H9 (cell line): ENCODE results near the gene MEIS2. TPM values are rescaled to one million over a fixed set of nuclear protein-coding genes. Genes with fewer than 3 reads are reported as not detected.

Source experiments
- DNase-seq: peaks from one replicate; pipeline ENCODE4 v3.0.0-alpha.2; 2017
- H2AFZ ChIP-seq: one replicate; pipeline ENCODE4 v1.6.1; 2013; ENCODE audit warnings: mild to moderate bottlenecking, low read length, control low read depth, moderate library complexity
- H2AK5ac ChIP-seq: 2 replicates; pipeline ENCODE4 v1.6.1; 2013; ENCODE audit warnings: low read length, control low read depth, mixed read lengths; ENCODE audit not compliant: insufficient read length
- H2BK120ac ChIP-seq: one replicate; pipeline ENCODE4 v1.6.1; 2013; ENCODE audit warnings: low read depth, mild to moderate bottlenecking, low read length, control low read depth, inconsistent platforms; ENCODE audit not compliant: poor library complexity, severe bottlenecking
- H2BK12ac ChIP-seq: 2 replicates; pipeline ENCODE4 v1.6.1; 2013; ENCODE audit warnings: low read length, control low read depth, mixed read lengths, low read depth; ENCODE audit not compliant: insufficient read length
- H2BK15ac ChIP-seq: 2 replicates; pipeline ENCODE4 v1.6.1; 2013; ENCODE audit warnings: low read depth, low read length, control low read depth
- H2BK20ac ChIP-seq: one replicate; pipeline ENCODE4 v1.6.1; 2013; ENCODE audit warnings: low read depth, mild to moderate bottlenecking, low read length, control low read depth, inconsistent platforms; ENCODE audit not compliant: poor library complexity, severe bottlenecking
- H2BK5ac ChIP-seq: 2 replicates; pipeline ENCODE4 v1.6.1; 2013; ENCODE audit warnings: low read length, control low read depth, mixed read lengths; ENCODE audit not compliant: insufficient read length
- H3K14ac ChIP-seq: 2 replicates; pipeline ENCODE4 v1.6.1; 2013; ENCODE audit warnings: low read length, control low read depth; ENCODE audit not compliant: insufficient read depth
- H3K18ac ChIP-seq: 2 replicates; pipeline ENCODE4 v1.6.1; 2013; ENCODE audit warnings: low read depth, mild to moderate bottlenecking, mixed read lengths, low read length, control low read depth; ENCODE audit not compliant: insufficient read length
- H3K23ac ChIP-seq: 2 replicates; pipeline ENCODE4 v1.6.1; 2013; ENCODE audit warnings: low read length, control low read depth, mixed read lengths, low read depth; ENCODE audit not compliant: insufficient read length
- H3K23me2 ChIP-seq: 2 replicates; pipeline ENCODE4 v1.6.1; 2013; ENCODE audit warnings: low read depth, mild to moderate bottlenecking, mixed read lengths, low read length, control low read depth; ENCODE audit not compliant: insufficient read length, poor library complexity, severe bottlenecking
- H3K27ac ChIP-seq: 2 replicates; pipeline ENCODE4 v1.5.1; 2013; ENCODE audit warnings: low read length, control low read depth, mixed read lengths, low read depth; ENCODE audit not compliant: insufficient read length
- H3K27me3 ChIP-seq: 2 replicates; pipeline ENCODE4 v1.6.1; 2013; ENCODE audit warnings: low read length, control low read depth, inconsistent platforms; ENCODE audit not compliant: insufficient read depth
- H3K4ac ChIP-seq: 2 replicates; pipeline ENCODE4 v1.6.1; 2013; ENCODE audit warnings: low read depth, mild to moderate bottlenecking, control low read depth, inconsistent platforms, low read length, moderate library complexity
- H3K4me1 ChIP-seq: 2 replicates; pipeline ENCODE4 v1.6.1; 2013; ENCODE audit warnings: low read length, control low read depth, inconsistent platforms; ENCODE audit not compliant: insufficient read depth
- H3K4me2 ChIP-seq: 2 replicates; pipeline ENCODE4 v1.6.1; 2013; ENCODE audit warnings: low read length, control low read depth, mixed read lengths; ENCODE audit not compliant: insufficient read length, insufficient read depth
- H3K56ac ChIP-seq: 2 replicates; pipeline ENCODE4 v1.6.1; 2013; ENCODE audit warnings: low read depth, mild to moderate bottlenecking, mixed read lengths, low read length, control low read depth; ENCODE audit not compliant: insufficient read length
- H3K79me1 ChIP-seq: 2 replicates; pipeline ENCODE4 v1.6.1; 2013; ENCODE audit warnings: low read depth, mild to moderate bottlenecking, moderate library complexity, low read length, control low read depth, inconsistent platforms; ENCODE audit not compliant: insufficient read depth, poor library complexity, severe bottlenecking
- H3K79me2 ChIP-seq: 2 replicates; pipeline ENCODE4 v1.6.1; 2013; ENCODE audit warnings: low read length, control low read depth, inconsistent platforms; ENCODE audit not compliant: insufficient read depth
- H3K9ac ChIP-seq: 2 replicates; pipeline ENCODE4 v1.6.1; 2013; ENCODE audit warnings: low read length, control low read depth, mixed read lengths; ENCODE audit not compliant: insufficient read length; ENCODE audit errors: extremely low read depth
- H3K9me3 ChIP-seq: one replicate; pipeline ENCODE4 v1.6.1; 2013; ENCODE audit warnings: low read depth, low read length, inconsistent platforms; ENCODE audit not compliant: control insufficient read depth
- H3T11ph ChIP-seq: one replicate; pipeline ENCODE4 v1.6.1; 2013; ENCODE audit warnings: mild to moderate bottlenecking, low read length, control low read depth, inconsistent platforms
- H4K20me1 ChIP-seq: one replicate; pipeline ENCODE4 v1.6.1; 2013; ENCODE audit not compliant: control insufficient read depth, insufficient read length, insufficient read depth
- H4K5ac ChIP-seq: 2 replicates; pipeline ENCODE4 v1.6.1; 2013; ENCODE audit warnings: low read depth, mild to moderate bottlenecking, mixed read lengths, low read length, control low read depth; ENCODE audit not compliant: insufficient read length
- H4K8ac ChIP-seq: replicated peaks from 2 replicates; pipeline ENCODE4 v1.6.1; 2013; ENCODE audit warnings: low read length, control low read depth, mixed read lengths, low read depth; ENCODE audit not compliant: insufficient read length
- H4K91ac ChIP-seq: 2 replicates; pipeline ENCODE4 v1.6.1; 2013; ENCODE audit warnings: low read depth, mild to moderate bottlenecking, moderate library complexity, mixed read lengths, low read length, control low read depth; ENCODE audit not compliant: insufficient read length
- H3K27ac Mint-ChIP-seq, 3 experiments: 2 replicates in 2 of 3; 3 replicates in 1 of 3; pipeline ENCODE4 v1.8.0; 2020 to 2021; ENCODE audit warnings: mixed read lengths in 3 of 3, mild to moderate bottlenecking in 1 of 3, moderate library complexity in 1 of 3
- H3K27me3 Mint-ChIP-seq: 2 replicates; pipeline ENCODE4 v1.8.0; 2021; ENCODE audit warnings: low read depth, mild to moderate bottlenecking, moderate library complexity, mixed read lengths
- H3K36me3 Mint-ChIP-seq, 3 experiments: 2 replicates in 2 of 3; 3 replicates in 1 of 3; pipeline ENCODE4 v1.8.0; 2020 to 2021; ENCODE audit warnings: low read depth in 3 of 3, mixed read lengths in 3 of 3; ENCODE audit not compliant: insufficient read depth in 1 of 3
- H3K4me1 Mint-ChIP-seq, 2 experiments: 2 replicates each; pipeline ENCODE4 v1.8.0; 2020; ENCODE audit warnings: mixed read lengths in 2 of 2
- H3K4me3 Mint-ChIP-seq, 2 experiments: 2 replicates in 1 of 2; 3 replicates in 1 of 2; pipeline ENCODE4 v1.8.0; 2020 to 2021; ENCODE audit warnings: mild to moderate bottlenecking in 2 of 2, mixed read lengths in 2 of 2, moderate library complexity in 1 of 2
- H3K9me3 Mint-ChIP-seq, 2 experiments: 2 replicates in 1 of 2; 3 replicates in 1 of 2; pipeline ENCODE4 v1.8.0; 2020; ENCODE audit warnings: mild to moderate bottlenecking in 2 of 2, mixed read lengths in 2 of 2, moderate library complexity in 1 of 2
- CTCF ChIP-seq: fragments of 200-600 bp; sonication (generic); conservative IDR thresholded peaks from 3 replicates; pipeline ENCODE4 v1.8.0; 2021; ENCODE audit warnings: antibody characterized with exemption, mild to moderate bottlenecking
- WGBS: extraction: QIAGEN DNeasy Blood & Tissue Kit; methylation state at CpG from one replicate; pipeline ENCODE4 v1.1.7; 2013; ENCODE audit warnings: missing lambda C conversion rate, low lambda C conversion rate, mixed read lengths; ENCODE audit not compliant: insufficient read length; ENCODE audit errors: extremely low coverage; 5-methylcytosine and 5-hydroxymethylcytosine counted together
- total RNA-seq: library from RNA; stranded (reverse); gene quantifications from 2 replicates; pipeline ENCODE4 v1.2.1, GENCODE V29; 2021

Gene MEIS2
- total RNA-seq, 1 experiment from 2014 or later = 0.35 TPM

- Histone ChIP-seq H2AFZ (no peak overlapping the region), H3K79me2 (no peaks in the 10 kb centered on the region), H3K23me2 (no peaks in the 10 kb centered on the region), H3K27me3 (no peaks in the 10 kb centered on the region), H3K4me1 (no peaks in the 10 kb centered on the region), H2BK15ac (no peak overlapping the region), H2BK120ac (no peak overlapping the region), H2BK5ac (no peak overlapping the region), H3K18ac (no peak overlapping the region), H4K5ac (no peak overlapping the region), H3K27ac (no peak overlapping the region), H2BK20ac (no peak overlapping the region), H2AK5ac (no peak overlapping the region), H3K9me3 (no peaks in the 10 kb centered on the region), H3K79me1 (no peaks in the 10 kb centered on the region), H4K20me1 (no peaks in the 10 kb centered on the region), H3T11ph (no peak overlapping the region), H4K8ac (no peak overlapping the region), H3K4me2 (no peak overlapping the region), H3K9ac (no peak overlapping the region), H3K56ac (no peak overlapping the region), H3K14ac (no peak overlapping the region), H4K91ac (no peak overlapping the region), H2BK12ac (no peak overlapping the region), H3K23ac (no peak overlapping the region), H3K4ac (no peak overlapping the region)
- Mint-ChIP-seq H3K4me1 (peaks cover 20 to 24% of the 10 kb centered on the region in 2 experiments), H3K4me3 (no peak overlapping the region), H3K27ac (no peak overlapping the region), H3K36me3 (no peaks in the 10 kb centered on the region), H3K9me3 (no peaks in the 10 kb centered on the region), H3K27me3 (peaks cover 5% of the 10 kb centered on the region)
- no peak for TF ChIP-seq CTCF
- WGBS = no CpG with 5 or more reads among the region's 4 CpGs
- DNase-seq = no peak
Measured at GRCh38 chr15:37125143-37125542, 24.8 kb upstream of the MEIS2 start.
